ENCODE measurements around the gene FSCN2. TPM values are rescaled to one million over a fixed set of nuclear protein-coding genes. Genes with fewer than 3 reads are reported as not detected.

Gene FSCN2
- total and polyA plus RNA-seq, 2 donors from 2014 or later: 0.26 to 3.8 TPM

GRCh38 chr17:81487487-81488275 is 40.5 kb upstream of the FSCN2 start:
- Histone ChIP-seq H3K9ac (ENCODE audit: low read length in 3 of 3) (peak overlapping the region in 2 of 3 donors; percentile 26 to 41), H3K36me3 (ENCODE audit: control insufficient read depth in 2 of 3, insufficient read depth in 3 of 3, low read length in 3 of 3) (no peaks in the 10 kb centered on the region), H3K9me3 (ENCODE audit: control insufficient read depth in 2 of 3, insufficient read depth in 1 of 3, low read length in 3 of 3) (no peaks in the 10 kb centered on the region), H3K4me1 (ENCODE audit: control insufficient read depth in 2 of 3, insufficient read depth in 2 of 3, low read depth in 1 of 3, low read length in 3 of 3) (peaks cover 0 to 14% (median 0%) of the 10 kb centered on the region in 3 donors), H3K27ac (ENCODE audit: low read depth in 2 of 2, low read length in 2 of 2) (peak overlapping the region in 1 of 2 donors; percentile 57), H3K4me3 (ENCODE audit: low read length in 3 of 3) (peak overlapping the region in 1 of 3 donors; percentile 47), H3K27me3 (ENCODE audit: control insufficient read depth, insufficient read depth, low read length) (no peaks in the 10 kb centered on the region)
- intact Hi-C loops (cut with DNase I): loop anchor here (10.0 kb wide), 1 partner anchor 233 kb away; no protein-coding TSS in a partner anchor
- no peak for TF ChIP-seq CTCF (IDR thresholded peaks at IDR 0.05; ENCODE audit: borderline replicate concordance, extremely low read depth, insufficient read depth)
- FAIRE-seq: no peak
- DNase-seq: peak; percentile 72 to 94 (median 87)

GRCh38 chr17:81488276-81488860 is 39.8 kb upstream of the FSCN2 start:
- no peaks in the 10 kb centered on the region for H3K27me3 ChIP-seq (ENCODE audit: control insufficient read depth, insufficient read depth, low read length)
- no peak for TF ChIP-seq CTCF (IDR thresholded peaks at IDR 0.05; ENCODE audit: borderline replicate concordance, extremely low read depth, insufficient read depth)
- DNase-seq (no peak), FAIRE-seq (no peak)
- H3K9ac ChIP-seq (ENCODE audit: low read length in 3 of 3): peak overlapping the region in 2 of 3 donors; percentile 26 to 41
- intact Hi-C loops (cut with DNase I): loop anchor here (10.0 kb wide), 1 partner anchor 234 kb away; no protein-coding TSS in a partner anchor
- H3K9me3 ChIP-seq (ENCODE audit: control insufficient read depth in 2 of 3, insufficient read depth in 1 of 3, low read length in 3 of 3): no peaks in the 10 kb centered on the region
- H3K36me3 ChIP-seq (ENCODE audit: control insufficient read depth in 2 of 3, insufficient read depth in 3 of 3, low read length in 3 of 3): no peaks in the 10 kb centered on the region
- peak overlapping the region in 1 of 2 donors; percentile 57 for H3K27ac ChIP-seq (ENCODE audit: low read depth in 2 of 2, low read length in 2 of 2)
- peaks cover 0 to 14% (median 0%) of the 10 kb centered on the region in 3 donors for H3K4me1 ChIP-seq (ENCODE audit: control insufficient read depth in 2 of 3, insufficient read depth in 2 of 3, low read depth in 1 of 3, low read length in 3 of 3)
- peak overlapping the region in 1 of 3 donors; percentile 47 for H3K4me3 ChIP-seq (ENCODE audit: low read length in 3 of 3)

- Histone ChIP-seq H3K27me3 (ENCODE audit: control insufficient read depth, insufficient read depth, low read length) (no peaks in the 10 kb centered on the region), H3K4me3 (ENCODE audit: low read length in 3 of 3) (no peak overlapping the region), H3K4me1 (ENCODE audit: control insufficient read depth in 2 of 3, insufficient read depth in 2 of 3, low read depth in 1 of 3, low read length in 3 of 3) (peaks cover 0 to 8% (median 0%) of the 10 kb centered on the region in 3 donors), H3K9ac (ENCODE audit: low read length in 3 of 3) (no peak overlapping the region), H3K36me3 (ENCODE audit: control insufficient read depth in 2 of 3, insufficient read depth in 3 of 3, low read length in 3 of 3) (no peaks in the 10 kb centered on the region), H3K27ac (ENCODE audit: low read depth in 2 of 2, low read length in 2 of 2) (no peak overlapping the region), H3K9me3 (ENCODE audit: control insufficient read depth in 2 of 3, insufficient read depth in 1 of 3, low read length in 3 of 3) (no peaks in the 10 kb centered on the region)
- FAIRE-seq (no peak), DNase-seq (peak in 1 of 5 donors; percentile 29)
- intact Hi-C loops (cut with DNase I): loop anchor here (10.0 kb wide), 1 partner anchor 235 kb away; no protein-coding TSS in a partner anchor
- no peak for TF ChIP-seq CTCF (IDR thresholded peaks at IDR 0.05; ENCODE audit: borderline replicate concordance, extremely low read depth, insufficient read depth)
Observed at GRCh38 chr17:81489012-81489997, 38.9 kb upstream of the FSCN2 start.

Data from kidney (tissue), 14 donors.